Activated CD4-positive, alpha-beta T cell treated with anti-CD3 and anti-CD28 coated beads, Interleukin-2, amount 50 U/mL, for 24 hours (primary cell): ENCODE data around the gene ENO2.

ENCODE experiments used
- DNase-seq, 2 donors: peaks; one replicate each; pipeline ENCODE4 v3.0.0-alpha.2; 2020; ENCODE audit warnings: low read depth in 1 of 2, low spot score in 1 of 2

The ENO2 gene

DNA sequence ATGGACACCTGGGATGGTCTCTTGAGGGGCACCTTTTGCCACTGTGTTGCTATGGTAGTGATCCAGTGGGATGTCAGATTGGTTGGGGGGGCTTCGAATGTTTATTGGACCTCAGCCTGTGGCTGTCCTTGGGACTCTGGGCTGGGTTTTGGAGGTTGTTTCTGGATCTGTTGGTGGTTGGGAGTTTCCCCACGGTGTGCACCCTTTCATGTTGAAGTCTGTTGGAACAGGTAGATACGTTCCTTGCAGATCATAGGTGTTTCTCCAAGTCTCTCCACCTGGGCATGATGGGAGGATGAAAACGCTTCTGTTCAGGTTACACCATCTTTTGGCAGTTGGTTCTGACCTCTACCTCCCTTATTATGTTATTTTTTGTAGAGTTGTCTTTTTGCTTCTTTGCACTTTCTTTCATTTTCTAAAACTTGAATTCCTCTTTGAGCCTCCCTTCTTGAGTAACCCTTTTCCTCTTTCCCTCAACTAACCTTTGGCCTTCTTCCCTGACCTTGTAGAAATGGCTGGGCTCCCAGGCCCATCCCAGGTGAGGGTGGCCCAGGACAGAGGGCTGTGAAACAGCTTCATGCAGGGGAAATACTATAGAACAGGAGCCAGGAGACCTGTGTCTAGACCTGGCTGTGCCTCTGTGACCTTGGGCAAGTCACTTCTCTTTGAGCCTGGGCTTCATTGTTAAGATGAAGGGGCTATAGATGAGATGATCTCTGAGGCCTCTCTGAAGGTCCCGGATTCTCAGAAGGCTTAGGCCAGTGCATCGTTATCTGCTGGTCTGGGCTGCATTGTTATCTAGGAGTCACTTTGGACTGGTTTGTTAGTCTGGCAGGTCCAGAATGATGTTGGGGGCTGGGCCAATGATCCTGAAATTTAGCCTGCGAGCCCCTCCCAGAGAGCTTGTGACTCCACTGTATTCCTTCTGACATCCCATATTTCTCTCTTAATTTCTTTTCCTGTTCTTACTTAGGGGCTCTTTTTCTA lies 15.4 kb downstream of the ENO2 start:
- DNase-seq, result no peak

DNA sequence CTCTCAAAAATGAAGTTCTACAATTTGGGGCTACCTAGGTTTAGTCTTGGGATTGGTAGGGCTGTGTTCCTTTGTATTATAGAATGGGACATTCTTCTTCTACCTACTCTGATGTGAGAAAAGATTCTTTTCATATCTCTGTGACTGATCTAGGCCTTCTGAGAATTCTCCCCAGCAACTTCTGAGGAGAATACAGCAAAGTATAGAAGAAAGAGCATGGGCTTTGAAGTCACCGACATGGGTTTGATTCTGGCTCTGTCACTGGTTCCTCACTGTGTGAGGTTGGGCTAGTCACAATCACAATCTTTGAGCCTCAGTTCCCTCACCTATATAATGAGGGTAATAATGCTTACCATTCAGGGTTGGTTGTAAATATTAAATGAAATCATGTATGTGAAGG lies 18.4 kb downstream of the ENO2 start:
- no peak for DNase-seq

DNA sequence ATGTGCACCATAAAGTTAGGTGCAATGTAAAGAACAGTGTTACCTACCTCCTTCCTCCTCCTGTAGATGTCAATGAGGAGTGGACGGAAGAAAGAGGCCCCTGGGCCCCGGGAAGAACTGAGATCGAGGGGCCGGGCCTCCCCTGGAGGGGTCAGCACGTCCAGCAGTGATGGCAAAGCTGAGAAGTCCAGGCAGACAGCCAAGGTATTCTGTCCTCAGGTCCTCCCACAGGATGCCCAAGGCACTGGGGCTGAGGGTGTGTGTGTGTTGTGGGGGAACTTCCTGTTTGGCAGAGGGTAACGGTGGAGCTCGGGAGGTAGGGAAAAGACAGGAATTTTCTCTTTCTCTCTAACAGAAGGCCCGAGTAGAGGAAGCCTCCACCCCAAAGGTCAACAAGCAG lies 19.7 kb downstream of the ENO2 start:
- DNase-seq, result no peak

DNA sequence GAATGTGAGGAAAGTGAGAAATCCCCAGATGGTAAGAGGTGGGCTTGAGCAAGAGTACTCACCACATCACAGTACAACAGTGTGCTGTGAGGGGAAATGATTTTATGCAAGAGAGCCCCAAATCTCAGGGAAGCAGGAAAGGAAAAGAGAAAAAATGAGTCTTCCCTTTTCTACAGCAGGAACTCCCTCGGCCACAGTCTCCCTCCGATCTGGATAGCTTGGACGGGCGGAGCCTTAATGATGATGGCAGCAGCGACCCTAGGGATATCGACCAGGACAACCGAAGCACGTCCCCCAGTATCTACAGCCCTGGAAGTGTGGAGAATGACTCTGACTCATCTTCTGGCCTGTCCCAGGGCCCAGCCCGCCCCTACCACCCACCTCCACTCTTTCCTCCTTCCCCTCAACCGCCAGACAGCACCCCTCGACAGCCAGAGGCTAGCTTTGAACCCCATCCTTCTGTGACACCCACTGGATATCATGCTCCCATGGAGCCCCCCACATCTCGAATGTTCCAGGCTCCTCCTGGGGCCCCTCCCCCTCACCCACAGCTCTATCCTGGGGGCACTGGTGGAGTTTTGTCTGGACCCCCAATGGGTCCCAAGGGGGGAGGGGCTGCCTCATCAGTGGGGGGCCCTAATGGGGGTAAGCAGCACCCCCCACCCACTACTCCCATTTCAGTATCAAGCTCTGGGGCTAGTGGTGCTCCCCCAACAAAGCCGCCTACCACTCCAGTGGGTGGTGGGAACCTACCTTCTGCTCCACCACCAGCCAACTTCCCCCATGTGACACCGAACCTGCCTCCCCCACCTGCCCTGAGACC lies 21.2 kb downstream of the ENO2 start:
- no peak for DNase-seq

GRCh38 chr12:6936194-6936635 lies 21.8 kb downstream of the ENO2 start:
- DNase-seq, result no peak

DNA sequence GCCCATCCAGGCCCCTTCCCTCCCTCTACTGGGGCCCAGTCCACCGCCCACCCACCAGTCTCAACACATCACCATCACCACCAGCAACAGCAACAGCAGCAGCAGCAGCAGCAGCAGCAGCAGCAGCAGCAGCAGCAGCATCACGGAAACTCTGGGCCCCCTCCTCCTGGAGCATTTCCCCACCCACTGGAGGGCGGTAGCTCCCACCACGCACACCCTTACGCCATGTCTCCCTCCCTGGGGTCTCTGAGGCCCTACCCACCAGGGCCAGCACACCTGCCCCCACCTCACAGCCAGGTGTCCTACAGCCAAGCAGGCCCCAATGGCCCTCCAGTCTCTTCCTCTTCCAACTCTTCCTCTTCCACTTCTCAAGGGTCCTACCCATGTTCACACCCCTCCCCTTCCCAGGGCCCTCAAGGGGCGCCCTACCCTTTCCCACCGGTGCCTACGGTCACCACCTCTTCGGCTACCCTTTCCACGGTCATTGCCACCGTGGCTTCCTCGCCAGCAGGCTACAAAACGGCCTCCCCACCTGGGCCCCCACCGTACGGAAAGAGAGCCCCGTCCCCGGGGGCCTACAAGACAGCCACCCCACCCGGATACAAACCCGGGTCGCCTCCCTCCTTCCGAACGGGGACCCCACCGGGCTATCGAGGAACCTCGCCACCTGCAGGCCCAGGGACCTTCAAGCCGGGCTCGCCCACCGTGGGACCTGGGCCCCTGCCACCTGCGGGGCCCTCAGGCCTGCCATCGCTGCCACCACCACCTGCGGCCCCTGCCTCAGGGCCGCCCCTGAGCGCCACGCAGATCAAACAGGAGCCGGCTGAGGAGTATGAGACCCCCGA lies 22.5 kb downstream of the ENO2 start:
- DNase-seq, result peak in 1 of 2 donors; percentile 51

- peak; percentile 86 to 91 for DNase-seq
These were observed 23.3 kb downstream of the ENO2 start for GRCh38 chr12:6937481-6938352.

DNA sequence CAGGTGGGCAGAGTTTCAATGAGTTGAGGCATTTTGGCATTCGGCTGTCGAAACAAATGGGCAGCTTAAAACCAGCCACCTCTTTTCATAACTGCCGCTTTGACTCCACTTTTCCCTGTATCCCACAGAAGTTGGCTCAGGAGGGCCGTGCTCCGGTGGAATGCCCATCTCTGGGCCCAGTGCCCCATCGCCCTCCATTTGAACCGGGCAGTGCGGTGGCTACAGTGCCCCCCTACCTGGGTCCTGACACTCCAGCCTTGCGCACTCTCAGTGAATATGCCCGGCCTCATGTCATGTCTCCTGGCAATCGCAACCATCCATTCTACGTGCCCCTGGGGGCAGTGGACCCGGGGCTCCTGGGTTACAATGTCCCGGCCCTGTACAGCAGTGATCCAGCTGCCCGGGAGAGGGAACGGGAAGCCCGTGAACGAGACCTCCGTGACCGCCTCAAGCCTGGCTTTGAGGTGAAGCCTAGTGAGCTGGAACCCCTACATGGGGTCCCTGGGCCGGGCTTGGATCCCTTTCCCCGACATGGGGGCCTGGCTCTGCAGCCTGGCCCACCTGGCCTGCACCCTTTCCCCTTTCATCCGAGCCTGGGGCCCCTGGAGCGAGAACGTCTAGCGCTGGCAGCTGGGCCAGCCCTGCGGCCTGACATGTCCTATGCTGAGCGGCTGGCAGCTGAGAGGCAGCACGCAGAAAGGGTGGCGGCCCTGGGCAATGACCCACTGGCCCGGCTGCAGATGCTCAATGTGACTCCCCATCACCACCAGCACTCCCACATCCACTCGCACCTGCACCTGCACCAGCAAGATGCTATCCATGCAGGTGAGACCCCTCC lies 24.2 kb downstream of the ENO2 start:
- DNase-seq, result no peak

GRCh38 chr12:6939191-6939540 lies 24.8 kb downstream of the ENO2 start:
- no peak for DNase-seq

- DNase-seq, result no peak
These were observed 26.9 kb downstream of the ENO2 start for GRCh38 chr12:6941267-6941666.

- DNase-seq, result no peak
These were observed 27.4 kb downstream of the ENO2 start for GRCh38 chr12:6941782-6942181.

GRCh38 chr12:6942331-6942665 lies 27.9 kb downstream of the ENO2 start:
- DNase-seq, result no peak

GRCh38 chr12:6943389-6943721 lies 29.0 kb downstream of the ENO2 start:
- DNase-seq, result peak in 1 of 2 donors; percentile 80

DNA sequence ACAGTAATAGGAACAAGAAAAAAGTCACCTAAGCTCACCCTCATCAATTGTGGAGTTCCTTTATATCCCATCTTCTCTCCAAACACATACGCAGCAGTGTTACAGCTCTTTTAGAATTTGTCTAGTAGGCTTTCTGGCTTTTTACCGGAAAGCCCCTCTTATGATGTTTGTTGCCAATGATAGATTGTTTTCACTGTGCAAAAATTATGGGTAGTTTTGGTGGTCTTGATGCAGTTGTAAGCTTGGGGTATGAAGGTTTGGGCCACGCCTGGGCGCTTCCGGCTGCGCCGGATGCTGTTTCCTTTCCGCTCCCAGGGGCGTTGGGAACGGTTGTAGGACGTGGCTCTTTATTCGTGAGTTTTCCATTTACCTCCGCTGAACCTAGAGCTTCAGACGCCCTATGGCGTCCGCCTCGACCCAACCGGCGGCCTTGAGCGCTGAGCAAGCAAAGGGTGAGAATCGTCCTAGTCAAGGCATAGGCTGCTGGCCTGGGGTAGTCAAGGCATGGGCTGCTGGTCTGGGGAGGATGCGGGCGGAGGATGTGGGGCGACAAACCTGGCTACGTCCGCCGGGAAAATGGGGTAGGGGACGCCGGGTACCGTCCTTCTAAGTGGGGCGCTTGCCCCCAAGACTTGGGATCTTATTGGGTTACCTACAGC lies 29.5 kb downstream of the ENO2 start, which contains the start of the genes C12orf57 and RNU7-1:
Gene C12orf57 (plus strand): TSS at position 301 of the 659 bp plus-strand sequence. CDS start 100 bp downstream, at position 401.
Gene RNU7-1 (plus strand): TSS at position 95 of the 659 bp plus-strand sequence.
- peak in 1 of 2 donors; percentile 78 for DNase-seq

DNA sequence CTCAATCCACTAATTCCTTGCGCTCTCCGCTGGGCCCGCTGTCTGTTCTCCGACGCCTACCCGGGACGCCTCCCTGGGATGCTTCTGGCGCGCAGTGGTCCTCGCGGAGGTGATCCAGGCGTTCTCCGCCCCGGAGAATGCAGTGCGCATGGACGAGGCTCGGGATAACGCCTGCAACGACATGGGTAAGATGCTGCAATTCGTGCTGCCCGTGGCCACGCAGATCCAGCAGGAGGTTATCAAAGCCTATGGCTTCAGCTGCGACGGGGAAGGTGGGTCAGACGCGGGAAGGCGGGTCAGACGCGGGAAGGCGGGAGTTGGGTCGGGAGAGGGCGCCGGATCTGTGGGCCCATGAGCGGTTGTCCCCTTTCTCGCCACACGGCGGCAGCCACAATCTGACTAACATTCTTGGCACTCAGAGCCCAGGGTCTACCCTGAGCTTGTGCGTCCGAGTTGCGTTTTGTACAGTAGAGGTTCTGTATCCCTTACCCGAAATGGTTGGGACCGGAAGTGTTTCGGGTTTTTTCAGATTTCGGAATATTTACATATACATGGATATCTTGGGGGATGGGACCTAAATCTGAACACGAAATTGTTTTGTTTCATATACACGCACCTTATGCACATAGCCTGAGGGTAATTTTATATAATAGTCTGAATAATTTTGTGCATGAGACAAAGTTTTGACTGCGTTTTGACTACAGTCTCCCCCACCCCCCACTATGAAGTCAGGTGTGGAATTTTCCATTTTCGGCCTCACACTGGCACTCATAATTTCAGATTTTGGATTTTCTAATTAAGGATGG lies 30.2 kb downstream of the ENO2 start:
- peak; percentile 73 to 88 for DNase-seq

GRCh38 chr12:6945613-6946012 lies 31.2 kb downstream of the ENO2 start:
- DNase-seq, result no peak

DNA sequence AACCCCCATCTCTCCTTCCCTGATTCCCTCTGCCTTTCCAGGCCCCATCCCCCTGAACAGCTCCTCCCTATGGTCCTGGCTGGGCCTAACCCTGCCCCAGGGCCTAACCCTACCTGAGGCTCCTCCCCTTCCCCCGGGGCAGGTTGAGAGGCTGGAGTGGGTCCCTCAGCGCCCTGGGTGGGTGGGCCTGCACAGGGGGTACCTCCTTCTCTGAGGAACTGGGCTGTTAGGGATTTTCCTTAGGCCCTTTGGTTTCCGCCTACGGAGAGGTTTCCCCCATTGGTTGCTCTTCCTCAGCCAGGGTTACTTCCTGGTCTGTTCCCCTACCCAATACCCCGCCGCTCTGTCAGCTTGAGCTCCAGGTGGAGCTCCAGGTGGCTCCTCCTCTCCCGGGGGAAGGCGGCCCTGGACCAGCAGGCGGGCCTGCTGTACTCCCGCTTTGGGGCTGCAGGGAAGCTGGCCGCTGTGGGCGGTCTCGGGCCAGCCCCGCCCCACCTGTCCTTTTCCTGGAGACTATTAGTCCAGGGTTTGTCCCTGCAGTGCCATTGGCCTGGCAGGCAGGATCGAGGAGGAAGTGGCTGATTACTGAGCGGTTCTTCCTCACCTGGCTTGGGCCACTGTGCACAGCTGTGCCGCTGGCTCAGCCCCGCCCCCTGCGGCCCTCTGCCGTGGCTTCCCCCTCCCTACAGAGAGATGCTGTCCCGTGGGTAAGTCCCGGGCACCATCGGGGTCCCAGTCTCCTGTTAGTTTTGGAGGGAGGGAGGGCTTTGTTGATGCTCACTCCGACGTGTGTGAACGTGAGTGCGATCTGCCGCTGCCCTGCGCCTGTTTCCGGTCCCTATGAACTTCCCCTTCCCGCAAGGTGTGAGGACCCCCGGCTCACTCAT lies 31.9 kb downstream of the ENO2 start:
- no peak for DNase-seq
